Mucosa of descending colon (tissue), 3 donors: Measurements from ENCODE around the gene CYTH1. TPM values are rescaled to one million over a fixed set of nuclear protein-coding genes. Genes with fewer than 3 reads are reported as not detected.

ENCODE experiments used
- ATAC-seq: fragments of 200-7000 bp; cut with Tn5 transposase; one replicate; pipeline ENCODE4 v1.9.1; 2020; ENCODE audit warnings: mild to moderate bottlenecking, moderate library complexity
- DNase-seq, 3 donors: peaks; one replicate each; pipeline ENCODE4 v3.0.0-alpha.2; 2020
- H3K36me3 ChIP-seq: fragments of 200-600 bp; one replicate; pipeline ENCODE4 v1.8.0; 2021; ENCODE audit warnings: low read depth, mild to moderate bottlenecking
- H3K4me1 ChIP-seq: fragments of 200-600 bp; one replicate; pipeline ENCODE4 v1.8.0; 2021; ENCODE audit warnings: low read depth, mild to moderate bottlenecking
- H3K4me3 ChIP-seq: fragments of 200-600 bp; one replicate; pipeline ENCODE4 v1.8.0; 2021; ENCODE audit warnings: mild to moderate bottlenecking
- H3K9me3 ChIP-seq: fragments of 200-600 bp; one replicate; pipeline ENCODE4 v1.8.0; 2021; ENCODE audit warnings: mild to moderate bottlenecking
- intact Hi-C, 2 donors: fragments of 100-400 bp; cut with DNase I in 1 of 2; cut with micrococcal nuclease in 1 of 2; formaldehyde crosslinking; loops; one replicate each; pipeline versions ENCODE4 v1.11.0 to v1.11.1; 2022; cut with DNase I, micrococcal nuclease
- total RNA-seq, 3 donors: library from RNA; stranded (reverse); fragmentation: NEBNext Ultra II Directional in 2 of 3; extraction: Animal tissue kit (Norgen Biotek cat#: 25700) in 2 of 3; gene quantifications; one replicate each; pipeline versions ENCODE4 v1.2.1 to v1.2.4, GENCODE V29; 2021 to 2023
- TF ChIP-seq, protein P1 (sequence below): fragments of 200-600 bp; IDR thresholded peaks from one replicate; pipeline ENCODE4 v1.8.0; 2022; ENCODE audit warnings: antibody characterized with exemption, mild to moderate bottlenecking
- donor health status: DM: no; HTN: no; CAD: no; lungs with moderate emphysema.
- donor health status: DM: no; HTN: no; CAD: no.
- donor health status: DM: no; HTN: yes; CAD: no.

The CYTH1 gene
- total RNA-seq, 3 donors from 2014 or later: 60.3 to 99.4 (median 91.6) TPM

DNA sequence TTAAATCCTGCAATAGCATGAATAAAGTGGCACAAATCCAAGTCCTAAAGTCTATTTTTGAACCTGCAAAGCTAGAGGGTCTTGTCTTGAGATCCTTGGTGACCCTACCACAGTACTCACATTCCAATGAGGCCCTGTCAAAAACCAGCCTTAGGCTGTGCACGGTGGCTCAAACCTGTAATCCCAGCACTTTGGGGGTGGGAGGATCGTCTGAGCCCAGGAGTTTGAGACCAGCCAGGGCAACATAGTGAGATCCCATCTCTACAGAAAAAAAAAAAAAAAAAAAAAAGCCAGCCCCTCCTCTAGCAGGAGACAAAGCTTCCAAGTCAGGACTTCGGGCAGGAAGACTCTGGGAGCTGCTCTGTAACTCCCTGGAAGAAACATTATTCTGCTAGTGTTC, 16.3 kb downstream of the CYTH1 start:
- Histone ChIP-seq H3K4me1 (no peaks in the 10 kb centered on the region), H3K9me3 (no peaks in the 10 kb centered on the region), H3K4me3 (no peak overlapping the region), H3K36me3 (no peaks in the 10 kb centered on the region)
- TF ChIP-seq, protein P1, sequence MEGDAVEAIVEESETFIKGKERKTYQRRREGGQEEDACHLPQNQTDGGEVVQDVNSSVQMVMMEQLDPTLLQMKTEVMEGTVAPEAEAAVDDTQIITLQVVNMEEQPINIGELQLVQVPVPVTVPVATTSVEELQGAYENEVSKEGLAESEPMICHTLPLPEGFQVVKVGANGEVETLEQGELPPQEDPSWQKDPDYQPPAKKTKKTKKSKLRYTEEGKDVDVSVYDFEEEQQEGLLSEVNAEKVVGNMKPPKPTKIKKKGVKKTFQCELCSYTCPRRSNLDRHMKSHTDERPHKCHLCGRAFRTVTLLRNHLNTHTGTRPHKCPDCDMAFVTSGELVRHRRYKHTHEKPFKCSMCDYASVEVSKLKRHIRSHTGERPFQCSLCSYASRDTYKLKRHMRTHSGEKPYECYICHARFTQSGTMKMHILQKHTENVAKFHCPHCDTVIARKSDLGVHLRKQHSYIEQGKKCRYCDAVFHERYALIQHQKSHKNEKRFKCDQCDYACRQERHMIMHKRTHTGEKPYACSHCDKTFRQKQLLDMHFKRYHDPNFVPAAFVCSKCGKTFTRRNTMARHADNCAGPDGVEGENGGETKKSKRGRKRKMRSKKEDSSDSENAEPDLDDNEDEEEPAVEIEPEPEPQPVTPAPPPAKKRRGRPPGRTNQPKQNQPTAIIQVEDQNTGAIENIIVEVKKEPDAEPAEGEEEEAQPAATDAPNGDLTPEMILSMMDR: no peak
- ATAC-seq (no peak), DNase-seq (no peak)
- intact Hi-C loops: no loop called here

DNA sequence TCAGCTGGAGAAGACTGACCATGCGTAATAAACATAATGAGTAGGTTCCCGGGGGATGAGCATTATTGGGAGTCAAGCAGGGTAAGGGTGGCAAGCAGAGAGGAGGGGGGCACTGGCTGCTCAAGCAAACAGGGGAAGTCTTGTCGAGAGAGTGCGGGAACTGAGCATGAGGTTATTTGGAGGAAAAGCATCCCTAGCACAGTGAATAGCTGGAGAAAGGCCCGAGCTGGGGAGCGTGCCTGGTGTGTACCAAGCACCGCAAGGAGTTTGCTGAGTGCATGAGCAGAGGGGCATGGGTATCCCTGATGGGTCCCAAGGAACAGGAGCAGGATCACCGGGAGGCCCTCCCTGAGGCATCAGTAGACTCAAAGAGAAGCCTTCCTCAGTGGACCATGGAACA, 17.2 kb downstream of the CYTH1 start:
- no peaks in the 10 kb centered on the region for H3K36me3 ChIP-seq
- intact Hi-C loops: no loop called here
- no peaks in the 10 kb centered on the region for H3K9me3 ChIP-seq
- DNase-seq (no peak), ATAC-seq (no peak)
- TF ChIP-seq, protein P1: no peak
- no peaks in the 10 kb centered on the region for H3K4me1 ChIP-seq
- H3K4me3 ChIP-seq: no peak overlapping the region

DNA sequence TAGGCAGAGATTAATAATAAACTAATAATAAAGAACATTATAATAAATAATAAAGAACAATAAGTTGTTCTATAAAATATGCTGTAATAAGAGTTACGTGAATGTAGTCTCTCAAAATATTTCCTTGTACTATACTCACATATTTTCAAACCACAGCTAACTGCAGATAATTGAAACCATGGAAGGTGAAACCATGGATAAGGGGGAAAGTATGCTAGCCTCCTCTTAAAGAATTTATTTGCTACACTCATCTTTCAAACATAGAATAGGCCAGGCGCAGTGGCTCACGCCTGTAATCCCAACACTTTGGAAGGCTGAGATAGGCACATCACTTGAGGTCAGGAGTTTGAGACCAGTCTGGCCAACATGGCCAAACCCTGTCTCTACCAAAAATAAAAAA, 18.5 kb downstream of the CYTH1 start:
- ATAC-seq: no peak
- H3K4me1 ChIP-seq: no peaks in the 10 kb centered on the region
- no peak for DNase-seq
- TF ChIP-seq, protein P1: no peak
- H3K36me3 ChIP-seq: no peaks in the 10 kb centered on the region
- no peaks in the 10 kb centered on the region for H3K9me3 ChIP-seq
- intact Hi-C loops: no loop called here
- no peak overlapping the region for H3K4me3 ChIP-seq

DNA sequence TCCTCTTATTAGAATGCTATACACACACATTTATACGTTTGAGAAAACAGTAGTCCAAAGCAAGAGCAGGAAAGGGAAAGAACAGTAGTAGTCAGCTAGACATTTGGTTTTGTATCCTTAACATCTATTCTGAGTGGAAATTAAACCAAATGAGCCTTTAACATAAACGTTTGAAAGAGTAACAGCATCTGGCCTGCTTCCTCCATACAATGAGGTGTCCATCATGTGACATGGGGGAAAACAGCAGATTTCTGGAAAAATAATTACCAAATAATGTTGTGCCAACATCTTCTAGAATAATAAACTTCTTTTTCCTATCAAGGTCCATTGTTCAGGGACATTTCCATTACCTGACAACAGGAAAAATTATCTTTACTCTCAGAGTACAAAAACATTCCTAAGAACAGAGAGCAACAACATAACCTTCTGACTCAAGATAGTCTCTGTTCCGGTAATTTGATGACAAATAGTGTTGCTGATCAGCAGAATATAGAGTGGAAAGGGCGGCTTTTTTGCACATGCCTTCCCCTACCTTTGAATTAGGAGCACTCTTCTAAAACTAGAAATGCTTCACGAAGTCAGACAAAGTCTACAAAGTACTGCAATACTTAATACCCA, 20.2 kb downstream of the CYTH1 start:
- Histone ChIP-seq H3K4me3 (no peak overlapping the region), H3K4me1 (peaks cover 5% of the 10 kb centered on the region), H3K9me3 (no peaks in the 10 kb centered on the region), H3K36me3 (no peaks in the 10 kb centered on the region)
- intact Hi-C loops: no loop called here
- no peak for ATAC-seq
- DNase-seq: no peak
- TF ChIP-seq, protein P1: no peak

DNA sequence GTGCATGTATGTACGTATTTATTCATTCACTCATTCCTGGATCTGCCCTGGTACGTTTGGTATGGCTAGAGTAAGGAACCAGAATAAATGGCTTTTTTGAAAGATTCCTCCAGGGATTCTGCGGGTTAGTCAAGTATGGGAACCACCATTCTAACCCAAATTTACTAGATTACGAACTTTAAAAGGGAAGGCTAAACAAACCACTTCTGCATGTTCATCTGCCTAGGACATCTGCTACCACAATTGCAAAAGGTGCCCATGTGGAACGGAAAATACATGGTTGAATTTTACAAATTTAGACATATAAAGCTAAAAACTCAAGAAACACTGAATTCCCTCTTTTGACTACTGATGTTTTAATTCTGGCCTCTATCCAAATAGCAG, 22.1 kb downstream of the CYTH1 start:
- TF ChIP-seq, protein P1: no peak
- DNase-seq (no peak), ATAC-seq (no peak)
- Histone ChIP-seq H3K9me3 (no peaks in the 10 kb centered on the region), H3K4me3 (no peak overlapping the region), H3K4me1 (peaks cover 5% of the 10 kb centered on the region), H3K36me3 (no peaks in the 10 kb centered on the region)
- intact Hi-C loops: no loop called here
